ENCODE measurements around the gene MPRIP.

- TF ChIP-seq POLR2AphosphoS5 (IDR thresholded peaks at IDR 0.05; ENCODE audit: low read depth, low read length): no peak
- TF ChIP-seq POLR2A (IDR thresholded peaks at IDR 0.05; ENCODE audit: low read depth, low read length): no peak
- TF ChIP-seq TAF1 (IDR thresholded peaks at IDR 0.05; ENCODE audit: low read depth, low read length): no peak
Observed at GRCh38 chr17:17215575-17215974, 173.3 kb downstream of the MPRIP start.
